ENCODE results near the gene SH3GL1.
"Not testable (repeated sequence)": the region's sequence is repeated elsewhere in the genome, so short reads cannot be mapped to it uniquely, and the experiment has no call there.

Gene SH3GL1

DNA sequence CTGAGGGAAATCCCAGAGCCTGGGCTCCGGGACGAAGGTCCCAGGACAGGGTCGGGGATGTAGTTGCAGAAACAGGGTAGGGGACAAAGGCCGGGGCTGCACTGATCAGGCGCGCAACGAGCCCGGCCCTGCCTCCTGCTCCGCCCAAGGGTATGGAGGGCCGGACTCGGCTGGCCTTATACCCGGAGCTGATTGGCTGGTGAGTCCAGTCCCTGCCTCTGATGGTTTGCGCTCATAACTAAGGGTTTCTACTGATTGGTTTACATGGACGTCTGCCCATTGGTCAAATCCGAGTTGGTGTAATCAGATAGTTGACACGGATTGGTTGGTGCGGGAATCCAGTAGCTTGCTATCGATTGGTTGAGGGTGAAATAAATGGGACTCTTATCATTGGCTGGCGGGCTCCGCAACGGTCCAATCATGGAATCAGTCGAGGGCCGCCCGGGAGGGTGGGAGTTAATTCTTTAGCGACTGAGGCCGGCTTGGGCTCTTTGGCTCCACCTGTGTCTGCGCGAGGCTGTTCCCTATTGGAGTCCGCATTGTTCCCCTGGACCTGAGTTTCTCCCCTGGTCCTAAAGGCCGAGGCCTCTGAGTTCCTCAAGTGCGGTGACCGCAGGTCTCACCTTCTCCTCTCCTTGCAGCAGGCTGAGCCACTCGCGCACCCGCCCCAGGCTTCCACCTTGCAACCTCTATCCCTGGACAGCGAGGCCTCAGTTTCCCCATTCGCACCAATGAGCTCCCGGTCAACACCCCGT, 57.6 kb downstream of the SH3GL1 start:
- Histone ChIP-seq H3K27ac (ENCODE audit: low read depth in 2 of 2, low read length in 2 of 2) (peak overlapping the region; percentile 98), H3K9me3 (ENCODE audit: control insufficient read depth in 2 of 2, low read length in 2 of 2) (no peaks in the 10 kb centered on the region), H3K9ac (ENCODE audit: low read depth in 1 of 2, low read length in 2 of 2) (peak overlapping the region; percentile 79 to 83), H3K27me3 (ENCODE audit: control insufficient read depth in 2 of 2, insufficient read depth in 2 of 2, low read length in 2 of 2) (no peaks in the 10 kb centered on the region), H3K36me3 (ENCODE audit: control insufficient read depth in 2 of 2, insufficient read depth in 2 of 2, low read length in 2 of 2) (peaks cover 3 to 7% of the 10 kb centered on the region in 2 donors), H3K4me1 (ENCODE audit: control insufficient read depth in 2 of 2, insufficient read depth in 2 of 2, low read length in 2 of 2) (peaks cover 19 to 32% of the 10 kb centered on the region in 2 donors), H3K4me3 (ENCODE audit: low read length in 2 of 2) (peak overlapping the region; percentile 91 to 97)

DNA sequence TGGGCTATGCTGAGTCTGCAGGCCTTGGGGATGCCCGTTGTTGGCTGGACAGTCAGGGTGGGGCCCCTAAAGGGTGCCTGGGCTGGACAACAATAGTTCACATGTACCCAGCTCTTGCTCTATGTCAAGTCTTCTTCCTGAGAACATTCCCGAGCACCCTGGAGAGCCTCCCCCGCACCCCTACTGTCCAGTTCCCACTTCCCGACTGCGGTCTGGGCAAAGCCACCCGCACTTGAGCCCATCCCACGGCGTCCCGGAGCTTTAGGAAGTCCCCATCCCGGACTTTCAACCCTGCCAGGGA, 58.1 kb downstream of the SH3GL1 start:
- Histone ChIP-seq H3K4me3 (ENCODE audit: low read length in 2 of 2) (peak overlapping the region; percentile 72 to 79), H3K27ac (ENCODE audit: low read depth in 2 of 2, low read length in 2 of 2) (peak overlapping the region; percentile 96 to 98), H3K27me3 (ENCODE audit: control insufficient read depth in 2 of 2, insufficient read depth in 2 of 2, low read length in 2 of 2) (no peaks in the 10 kb centered on the region), H3K9me3 (ENCODE audit: control insufficient read depth in 2 of 2, low read length in 2 of 2) (no peaks in the 10 kb centered on the region), H3K36me3 (ENCODE audit: control insufficient read depth in 2 of 2, insufficient read depth in 2 of 2, low read length in 2 of 2) (peaks cover 3 to 7% of the 10 kb centered on the region in 2 donors), H3K4me1 (ENCODE audit: control insufficient read depth in 2 of 2, insufficient read depth in 2 of 2, low read length in 2 of 2) (peaks cover 19 to 32% of the 10 kb centered on the region in 2 donors), H3K9ac (ENCODE audit: low read depth in 1 of 2, low read length in 2 of 2) (peak overlapping the region; percentile 79 to 83)

DNA sequence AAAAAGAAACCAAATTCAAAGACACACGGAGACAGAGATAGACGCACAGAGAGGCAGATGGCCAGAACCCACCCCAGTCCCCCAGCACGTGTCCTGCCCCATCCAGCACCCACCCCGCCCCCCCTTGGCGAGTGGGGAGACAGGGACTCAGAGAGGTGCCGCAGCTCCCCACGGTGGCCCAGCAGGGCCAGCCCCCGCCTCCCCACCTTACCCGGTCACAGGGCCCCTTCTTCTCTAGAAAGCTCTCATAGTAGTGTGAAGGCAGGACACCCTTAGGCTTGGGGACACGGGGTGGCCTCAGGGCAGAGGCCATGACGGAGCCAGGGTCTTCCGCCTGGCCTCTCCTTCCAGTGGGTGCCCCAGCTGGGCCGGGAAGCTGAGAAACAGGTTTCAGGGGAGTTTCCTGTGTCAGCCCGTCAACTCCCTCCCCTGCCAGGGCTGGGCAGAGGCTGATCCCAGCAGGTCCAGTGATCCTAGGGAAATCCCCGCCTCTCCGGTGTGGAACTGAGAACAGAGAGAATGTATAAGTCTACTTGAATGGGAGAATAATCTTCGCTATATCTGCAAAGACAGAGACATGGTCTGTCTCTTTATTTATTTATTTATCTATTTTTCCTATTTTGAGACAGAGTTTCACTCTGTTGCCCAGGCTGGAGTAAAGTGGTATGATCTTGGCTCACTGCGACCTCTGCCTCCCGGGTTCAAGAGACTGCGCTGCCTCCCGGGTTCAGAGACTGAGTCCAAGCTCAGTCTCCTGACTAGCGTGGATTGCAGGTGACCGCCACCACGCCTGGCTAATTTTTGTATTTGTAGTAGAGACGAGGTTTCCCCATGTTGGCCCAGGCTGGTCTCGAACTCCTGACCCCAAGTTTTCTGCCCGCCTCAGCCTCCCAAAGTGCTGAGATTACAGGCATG, 61.6 kb downstream of the SH3GL1 start, which contains the start of gene STAP2:
Gene STAP2 (minus strand): TSS at position 387 of the 915 bp plus-strand sequence. CDS start 74 bp downstream, at position 313.
- H3K27ac ChIP-seq (ENCODE audit: low read depth in 2 of 2, low read length in 2 of 2) = peak within 1 kb of the TSS; percentile 84 to 89
- H3K4me3 ChIP-seq (ENCODE audit: low read length in 2 of 2) = peak within 1 kb of the TSS; percentile 79 to 81
- H3K9me3 ChIP-seq (ENCODE audit: control insufficient read depth in 2 of 2, low read length in 2 of 2) = no peaks in the 10 kb centered on the region
- H3K9ac ChIP-seq (ENCODE audit: low read depth in 1 of 2, low read length in 2 of 2) = peak within 1 kb of the TSS; percentile 72 to 88
- peaks cover 13 to 20% of the 10 kb centered on the region in 2 donors for H3K4me1 ChIP-seq (ENCODE audit: control insufficient read depth in 2 of 2, insufficient read depth in 2 of 2, low read length in 2 of 2)
- H3K36me3 ChIP-seq (ENCODE audit: control insufficient read depth in 2 of 2, insufficient read depth in 2 of 2, low read length in 2 of 2) = peaks cover 5 to 8% of the 10 kb centered on the region in 2 donors
- H3K27me3 ChIP-seq (ENCODE audit: control insufficient read depth in 2 of 2, insufficient read depth in 2 of 2, low read length in 2 of 2) = no peaks in the 10 kb centered on the region

DNA sequence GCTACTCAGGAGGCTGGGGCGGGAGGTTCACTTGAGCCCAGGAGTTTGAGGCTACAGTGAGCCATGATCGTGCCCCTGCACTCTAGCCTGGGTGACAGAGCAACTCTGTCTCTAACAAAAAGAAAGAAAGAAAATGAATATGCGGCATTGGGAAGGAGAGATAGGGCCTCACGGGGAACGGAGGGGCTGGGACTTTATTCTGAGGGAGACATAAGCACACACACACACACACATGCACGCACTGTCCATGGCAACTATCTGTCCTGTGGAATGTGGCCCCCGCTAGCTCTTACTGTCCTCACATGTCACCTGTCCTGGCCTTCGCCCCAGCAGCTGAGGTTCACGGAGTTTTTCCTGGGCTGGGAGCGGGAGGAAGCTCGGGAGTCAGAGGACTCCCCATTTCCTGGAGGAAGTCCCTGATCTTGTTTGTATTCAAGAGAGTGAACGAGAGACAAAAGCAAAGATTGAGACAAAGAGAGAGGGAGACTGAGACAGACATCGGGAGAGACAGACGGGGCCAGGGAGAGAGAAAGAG, 62.4 kb downstream of the SH3GL1 start:
- H3K9me3 ChIP-seq (ENCODE audit: control insufficient read depth in 2 of 2, low read length in 2 of 2) = no peaks in the 10 kb centered on the region
- H3K4me1 ChIP-seq (ENCODE audit: control insufficient read depth in 2 of 2, insufficient read depth in 2 of 2, low read length in 2 of 2) = peaks cover 13 to 18% of the 10 kb centered on the region in 2 donors
- H3K4me3 ChIP-seq (ENCODE audit: low read length in 2 of 2) = peak overlapping the region; percentile 79 to 81
- peaks cover 9 to 11% of the 10 kb centered on the region in 2 donors for H3K36me3 ChIP-seq (ENCODE audit: control insufficient read depth in 2 of 2, insufficient read depth in 2 of 2, low read length in 2 of 2)
- H3K9ac ChIP-seq (ENCODE audit: low read depth in 1 of 2, low read length in 2 of 2) = peak overlapping the region; percentile 72 to 88
- no peaks in the 10 kb centered on the region for H3K27me3 ChIP-seq (ENCODE audit: control insufficient read depth in 2 of 2, insufficient read depth in 2 of 2, low read length in 2 of 2)
- peak overlapping the region; percentile 84 to 89 for H3K27ac ChIP-seq (ENCODE audit: low read depth in 2 of 2, low read length in 2 of 2)

DNA sequence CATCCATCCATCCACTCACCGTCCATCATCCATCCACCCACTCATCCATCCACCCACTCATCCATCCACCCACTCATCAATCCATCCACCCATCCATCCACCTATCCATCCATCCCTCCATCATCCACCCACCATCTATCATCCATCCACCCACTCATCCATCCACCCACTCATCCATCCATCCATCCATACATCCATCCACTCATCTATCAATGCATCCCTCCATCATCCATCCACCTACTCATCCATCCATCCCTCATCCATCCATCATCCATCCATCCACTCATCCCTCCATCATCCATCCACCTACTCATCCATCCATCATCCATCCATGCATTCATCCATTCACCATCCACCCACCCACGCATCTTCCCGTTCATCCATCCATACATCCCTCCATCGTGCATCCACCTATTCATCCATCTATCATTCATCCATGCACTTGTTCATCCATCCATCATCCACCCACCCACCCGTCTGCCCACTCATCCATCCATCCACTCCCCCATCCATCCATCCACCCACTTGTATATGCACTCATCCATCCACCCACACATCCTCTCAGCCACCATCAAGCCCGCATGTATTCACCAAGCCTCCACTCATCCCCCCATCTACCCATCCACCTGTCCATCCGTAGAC, 65.3 kb downstream of the SH3GL1 start:
- no peaks in the 10 kb centered on the region for H3K9me3 ChIP-seq (ENCODE audit: control insufficient read depth in 2 of 2, low read length in 2 of 2)
- H3K36me3 ChIP-seq (ENCODE audit: control insufficient read depth in 2 of 2, insufficient read depth in 2 of 2, low read length in 2 of 2) = peaks cover 9 to 12% of the 10 kb centered on the region in 2 donors
- no peak overlapping the region for H3K27ac ChIP-seq (ENCODE audit: low read depth in 2 of 2, low read length in 2 of 2)
- H3K9ac ChIP-seq (ENCODE audit: low read depth in 1 of 2, low read length in 2 of 2) = no peak overlapping the region
- H3K4me3 ChIP-seq (ENCODE audit: low read length in 2 of 2) = no peak overlapping the region
- peaks cover 4 to 8% of the 10 kb centered on the region in 2 donors for H3K4me1 ChIP-seq (ENCODE audit: control insufficient read depth in 2 of 2, insufficient read depth in 2 of 2, low read length in 2 of 2)
- no peaks in the 10 kb centered on the region for H3K27me3 ChIP-seq (ENCODE audit: control insufficient read depth in 2 of 2, insufficient read depth in 2 of 2, low read length in 2 of 2)

DNA sequence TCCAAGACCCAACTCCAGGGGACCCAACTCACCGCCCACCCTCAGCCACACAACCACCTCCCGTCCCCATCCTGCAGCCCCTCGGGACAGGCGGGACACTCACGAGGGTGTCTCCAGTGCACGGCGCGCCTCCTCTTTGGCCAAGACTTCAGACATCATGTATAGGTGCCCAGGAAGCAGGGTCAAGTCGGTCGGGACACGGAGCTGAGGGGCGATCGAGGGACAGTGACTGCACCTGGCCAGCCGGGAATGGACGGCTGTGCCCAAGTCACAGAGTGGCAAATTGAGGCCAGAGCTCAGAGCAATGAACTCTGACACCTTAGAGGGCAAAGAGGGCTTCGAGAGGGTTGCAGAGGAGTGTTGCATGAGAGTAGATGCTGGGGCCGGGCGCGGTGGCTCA, 70.5 kb downstream of the SH3GL1 start:
- no peak overlapping the region for H3K4me3 ChIP-seq (ENCODE audit: low read length in 2 of 2)
- no peak overlapping the region for H3K27ac ChIP-seq (ENCODE audit: low read depth in 2 of 2, low read length in 2 of 2)
- no peaks in the 10 kb centered on the region for H3K27me3 ChIP-seq (ENCODE audit: control insufficient read depth in 2 of 2, insufficient read depth in 2 of 2, low read length in 2 of 2)
- H3K4me1 ChIP-seq (ENCODE audit: control insufficient read depth in 2 of 2, insufficient read depth in 2 of 2, low read length in 2 of 2) = peaks cover 0 to 9% of the 10 kb centered on the region in 2 donors
- no peak overlapping the region for H3K9ac ChIP-seq (ENCODE audit: low read depth in 1 of 2, low read length in 2 of 2)
- no peaks in the 10 kb centered on the region for H3K9me3 ChIP-seq (ENCODE audit: control insufficient read depth in 2 of 2, low read length in 2 of 2)
- peaks cover 18 to 19% of the 10 kb centered on the region in 2 donors for H3K36me3 ChIP-seq (ENCODE audit: control insufficient read depth in 2 of 2, insufficient read depth in 2 of 2, low read length in 2 of 2)

DNA sequence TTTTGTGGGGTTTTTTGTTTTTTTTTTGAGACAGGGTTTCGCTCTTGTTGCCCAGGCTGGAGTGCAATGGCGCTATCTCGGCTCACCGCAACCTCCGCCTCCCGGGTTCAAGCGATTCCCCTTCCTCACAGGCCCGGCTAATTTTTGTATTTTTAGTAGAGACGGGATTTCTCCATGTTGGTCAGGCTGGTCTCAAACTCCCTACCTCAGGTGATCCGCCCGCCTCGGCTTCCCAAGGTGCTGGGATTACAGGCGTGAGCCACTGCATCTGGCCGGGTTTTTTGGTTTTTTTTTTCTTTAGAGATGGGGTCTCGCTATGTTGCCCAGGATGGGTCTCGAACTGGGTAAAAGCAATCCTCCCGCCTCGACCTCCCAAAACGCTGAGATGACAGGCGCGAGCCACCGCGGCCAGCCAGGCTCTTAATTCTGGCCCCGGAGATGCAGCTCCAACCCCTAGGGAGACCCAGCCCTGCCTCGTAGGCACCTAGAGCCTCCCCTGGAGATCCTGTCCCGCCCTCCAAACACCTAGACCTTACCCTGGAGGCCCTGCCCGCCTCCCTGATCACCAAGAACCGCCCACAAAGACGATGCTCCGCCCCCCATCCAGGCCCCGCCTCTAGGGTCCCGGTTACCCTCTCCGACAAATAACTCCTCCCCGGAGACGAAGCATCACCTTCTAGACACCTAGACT, 71.2 kb downstream of the SH3GL1 start:
- not testable (repeated sequence) for H3K9me3 ChIP-seq (ENCODE audit: control insufficient read depth in 2 of 2, low read length in 2 of 2); H3K4me1 ChIP-seq (ENCODE audit: control insufficient read depth in 2 of 2, insufficient read depth in 2 of 2, low read length in 2 of 2); H3K27me3 ChIP-seq (ENCODE audit: control insufficient read depth in 2 of 2, insufficient read depth in 2 of 2, low read length in 2 of 2); H3K27ac ChIP-seq (ENCODE audit: low read depth in 2 of 2, low read length in 2 of 2); H3K9ac ChIP-seq (ENCODE audit: low read depth in 1 of 2, low read length in 2 of 2)
- peaks cover 14 to 18% of the 10 kb centered on the region in 2 donors for H3K36me3 ChIP-seq (ENCODE audit: control insufficient read depth in 2 of 2, insufficient read depth in 2 of 2, low read length in 2 of 2)
- H3K4me3 ChIP-seq (ENCODE audit: low read length in 2 of 2) = peak overlapping the region in 1 of 2 donors; percentile 55

DNA sequence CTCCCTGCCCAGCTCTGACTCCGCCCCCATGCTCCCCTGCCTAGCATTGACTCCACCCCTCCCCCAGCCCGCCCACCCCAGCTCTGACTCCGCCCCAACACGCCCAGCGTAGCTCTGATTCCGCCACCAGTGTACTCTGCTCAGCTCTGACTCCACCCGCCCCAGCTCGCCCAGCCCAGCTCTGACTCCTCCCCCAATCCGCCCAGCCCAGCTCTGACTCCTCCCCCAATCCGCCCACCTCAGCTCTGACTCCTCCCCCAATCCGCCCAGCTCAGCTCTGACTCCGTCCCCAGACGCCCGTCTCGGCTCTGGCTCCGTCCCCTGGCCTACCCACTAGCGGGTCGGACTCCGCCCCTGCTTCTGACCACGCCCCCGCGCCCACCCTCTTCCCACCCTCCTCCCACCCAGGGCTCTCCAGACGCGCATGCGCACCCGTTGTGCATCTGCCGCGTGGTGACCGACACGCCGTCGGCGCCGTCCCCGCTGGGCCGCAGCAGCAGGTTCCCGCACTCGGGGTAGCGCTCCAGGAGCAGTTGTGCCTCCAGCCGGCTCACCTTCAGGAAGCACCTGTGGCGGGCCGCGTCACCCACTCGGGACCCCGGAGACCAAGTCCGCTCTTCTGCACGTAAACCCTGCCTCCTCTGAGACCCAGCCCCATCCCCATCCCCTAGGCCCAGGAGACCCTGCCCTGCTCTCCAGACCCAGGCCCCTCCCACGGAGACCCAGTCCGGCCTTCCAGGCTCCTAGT, 71.9 kb downstream of the SH3GL1 start:
- no peaks in the 10 kb centered on the region for H3K9me3 ChIP-seq (ENCODE audit: control insufficient read depth in 2 of 2, low read length in 2 of 2)
- peak overlapping the region; percentile 44 to 67 for H3K4me3 ChIP-seq (ENCODE audit: low read length in 2 of 2)
- no peak overlapping the region for H3K27ac ChIP-seq (ENCODE audit: low read depth in 2 of 2, low read length in 2 of 2)
- peaks cover 8 to 11% of the 10 kb centered on the region in 2 donors for H3K36me3 ChIP-seq (ENCODE audit: control insufficient read depth in 2 of 2, insufficient read depth in 2 of 2, low read length in 2 of 2)
- no peak overlapping the region for H3K9ac ChIP-seq (ENCODE audit: low read depth in 1 of 2, low read length in 2 of 2)
- H3K4me1 ChIP-seq (ENCODE audit: control insufficient read depth in 2 of 2, insufficient read depth in 2 of 2, low read length in 2 of 2) = peaks cover 0 to 9% of the 10 kb centered on the region in 2 donors
- no peaks in the 10 kb centered on the region for H3K27me3 ChIP-seq (ENCODE audit: control insufficient read depth in 2 of 2, insufficient read depth in 2 of 2, low read length in 2 of 2)

DNA sequence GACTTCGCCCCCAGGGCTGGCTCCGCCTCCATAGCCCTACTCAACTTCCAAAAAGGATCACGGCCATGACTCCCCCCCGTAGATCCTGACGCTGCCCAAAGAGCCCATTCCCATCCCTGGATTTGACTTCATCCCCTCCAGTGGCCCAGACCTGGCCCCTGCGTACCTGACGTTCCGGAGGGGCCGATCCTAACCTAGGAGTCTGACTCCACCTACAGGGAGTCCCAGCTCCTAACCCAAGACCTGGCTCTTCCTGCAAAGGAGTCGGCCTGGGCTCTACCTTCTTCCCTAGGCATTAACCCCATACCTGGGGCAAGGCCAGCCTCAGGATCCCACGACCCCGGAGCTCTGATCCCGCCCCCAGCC, 72.5 kb downstream of the SH3GL1 start:
- no peaks in the 10 kb centered on the region for H3K9me3 ChIP-seq (ENCODE audit: control insufficient read depth in 2 of 2, low read length in 2 of 2)
- H3K4me1 ChIP-seq (ENCODE audit: control insufficient read depth in 2 of 2, insufficient read depth in 2 of 2, low read length in 2 of 2) = peaks cover 2 to 9% of the 10 kb centered on the region in 2 donors
- peak overlapping the region in 1 of 2 donors; percentile 43 for H3K27ac ChIP-seq (ENCODE audit: low read depth in 2 of 2, low read length in 2 of 2)
- H3K36me3 ChIP-seq (ENCODE audit: control insufficient read depth in 2 of 2, insufficient read depth in 2 of 2, low read length in 2 of 2) = peaks cover 8 to 9% of the 10 kb centered on the region in 2 donors
- no peaks in the 10 kb centered on the region for H3K27me3 ChIP-seq (ENCODE audit: control insufficient read depth in 2 of 2, insufficient read depth in 2 of 2, low read length in 2 of 2)
- H3K9ac ChIP-seq (ENCODE audit: low read depth in 1 of 2, low read length in 2 of 2) = no peak overlapping the region
- H3K4me3 ChIP-seq (ENCODE audit: low read length in 2 of 2) = peak overlapping the region in 1 of 2 donors; percentile 67

Measured in mucosa of rectum (tissue), 2 donors.